DMS79 treated with DMSO at 0.1 percent for 48 hours (cell line): ENCODE data around the gene CCDC167.
"Not testable (repeated sequence)": the region's sequence is repeated elsewhere in the genome, so short reads cannot be mapped to it uniquely, and the experiment has no call there.

Source experiments
- DNase-seq: peaks from one replicate; lab custom pipeline; 2025; lab: John Stamatoyannopoulos, UW

CCDC167 gene

DNA sequence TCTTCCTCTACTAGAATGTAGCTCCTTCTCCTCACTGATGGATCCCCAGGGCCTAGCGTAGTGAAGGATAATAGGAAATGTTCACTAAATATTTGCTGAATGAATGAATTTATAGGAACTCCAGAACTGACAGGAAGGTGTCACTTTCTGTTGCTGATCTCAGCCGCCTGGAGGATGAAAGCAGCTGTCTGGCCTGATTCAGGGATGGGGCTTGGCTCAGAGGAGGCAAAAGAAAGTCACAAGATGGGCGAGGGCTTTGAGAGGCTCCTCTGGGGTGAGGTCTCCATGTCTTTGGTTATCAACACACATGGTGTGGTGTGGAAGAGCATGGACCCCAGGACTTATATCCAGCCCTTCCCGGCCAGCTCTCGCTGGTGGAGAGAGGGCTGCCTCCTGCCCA is 11.5 kb upstream of the CCDC167 start:
- DNase-seq, result no peak

DNA sequence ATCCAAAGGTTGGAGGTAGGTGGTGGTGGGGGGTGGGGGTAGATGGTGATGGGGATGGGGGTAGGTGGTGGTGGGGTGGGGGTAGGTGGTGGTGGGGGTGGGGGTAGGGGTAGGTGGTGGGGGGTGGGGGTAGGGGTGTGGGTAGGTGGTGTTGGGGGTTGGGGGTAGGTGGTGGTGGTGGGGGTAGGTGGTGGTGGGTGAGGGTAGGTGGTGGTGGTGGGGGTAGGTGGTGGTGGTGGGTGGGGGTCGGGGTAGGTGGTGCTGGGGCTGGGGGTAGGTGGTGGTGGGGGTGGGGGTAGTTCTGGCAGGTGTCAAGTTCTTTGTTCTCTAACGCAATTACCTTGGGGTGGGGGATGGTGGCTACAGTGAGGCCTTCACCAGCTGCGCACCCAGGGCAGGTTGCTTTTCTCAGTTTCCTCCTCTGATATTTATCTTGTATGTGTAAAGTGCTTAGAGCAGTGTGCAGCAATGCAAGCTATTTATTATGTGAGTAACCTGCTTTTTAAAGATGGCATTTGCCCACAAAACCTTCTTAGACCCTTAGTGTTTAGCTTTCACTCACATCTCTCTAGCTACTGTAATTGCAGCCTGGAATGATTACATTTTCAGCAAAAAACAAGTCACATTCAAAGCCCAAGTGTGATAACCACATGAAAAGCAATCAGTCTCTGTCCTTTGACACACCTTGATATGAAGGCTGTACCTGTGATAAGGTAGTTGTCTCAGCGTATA is 8.2 kb upstream of the CCDC167 start:
- no peak for DNase-seq

DNA sequence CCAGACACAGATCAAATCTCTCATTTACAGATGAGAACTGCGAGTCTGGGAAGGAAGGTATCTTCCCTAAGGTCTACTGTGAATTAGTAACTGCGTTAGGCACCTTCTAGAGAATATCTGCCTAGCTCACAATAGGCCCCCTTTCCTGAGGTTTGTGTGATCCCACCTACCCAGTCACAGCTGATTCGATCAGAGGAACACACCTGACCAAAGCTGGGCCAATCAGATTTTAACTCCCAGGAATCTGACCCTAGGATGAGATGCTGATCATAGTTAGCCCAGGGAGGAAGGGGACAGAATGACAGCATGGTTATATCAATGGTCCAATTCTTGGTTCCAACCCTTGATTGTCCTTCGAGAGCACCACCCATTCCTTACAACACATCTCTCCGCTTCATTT is 7.4 kb upstream of the CCDC167 start:
- no peak for DNase-seq

DNA sequence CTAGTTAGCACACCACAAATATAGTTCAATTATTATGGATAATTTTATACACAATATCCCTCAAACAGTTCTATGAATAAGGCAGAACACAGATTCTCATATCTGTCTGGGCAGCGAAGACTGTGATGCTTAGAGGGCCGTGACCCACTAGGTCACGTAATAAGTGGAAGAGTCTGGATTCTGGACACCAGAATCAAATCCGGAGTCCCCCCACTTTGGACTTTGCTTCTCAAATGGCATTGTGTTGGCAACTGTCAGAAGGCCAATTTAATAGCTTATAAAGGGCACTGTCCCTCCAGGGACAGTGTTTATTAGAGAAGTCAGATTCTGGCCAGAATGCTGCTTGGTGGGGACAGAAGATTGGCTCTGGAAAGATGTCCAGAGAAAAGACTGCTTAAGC is 6.8 kb upstream of the CCDC167 start:
- DNase-seq, result no peak

DNA sequence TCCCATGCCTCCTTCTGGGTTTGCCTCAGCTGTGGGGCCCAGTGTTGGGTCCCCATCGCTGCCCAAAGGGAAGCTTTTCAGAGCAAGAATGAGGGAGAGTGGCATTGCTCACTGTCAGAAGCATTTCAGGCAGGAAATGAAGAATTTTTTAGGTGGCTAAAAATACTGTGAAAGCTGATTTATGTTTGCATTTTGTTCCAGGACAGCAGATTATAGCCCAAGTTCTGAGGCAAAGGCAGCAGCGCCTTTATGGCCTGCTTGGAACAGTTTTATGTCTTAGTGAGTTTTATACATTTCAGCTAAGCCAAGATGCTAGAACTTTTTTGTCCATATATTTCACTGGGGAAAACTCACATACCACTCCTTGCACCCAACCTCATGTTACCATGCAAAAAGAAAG is 4.3 kb upstream of the CCDC167 start:
- no peak for DNase-seq

DNA sequence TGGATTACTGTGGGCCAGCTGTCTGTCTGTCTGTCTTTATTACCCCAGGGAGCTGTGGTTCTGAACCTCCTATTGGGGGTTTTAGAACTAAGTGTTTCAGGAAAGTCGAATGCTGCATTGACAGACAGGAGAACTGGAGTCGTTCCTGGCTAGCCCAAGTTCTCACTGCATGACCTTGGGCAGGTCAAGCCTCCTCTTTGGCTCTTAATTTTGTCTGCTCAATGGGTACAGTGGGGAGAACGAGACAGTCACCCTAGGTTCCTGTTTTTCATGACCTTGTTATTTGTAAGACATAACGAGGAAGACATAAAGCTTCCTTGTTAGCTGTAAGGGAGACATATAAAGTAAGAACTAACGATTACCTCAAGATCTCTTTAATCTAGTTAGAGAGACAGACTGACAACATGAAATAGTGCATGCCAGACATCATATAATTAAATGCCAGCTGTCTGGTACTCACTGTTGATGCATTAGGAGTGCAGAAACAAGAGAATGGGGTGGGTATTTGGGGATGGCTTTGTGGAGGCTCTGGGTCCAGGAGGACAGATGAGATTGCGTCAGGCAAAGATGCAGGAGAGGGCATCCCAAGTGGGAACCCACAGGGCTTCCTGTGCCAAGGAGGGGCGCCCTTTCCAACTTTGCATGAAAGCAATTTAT is 3.7 kb upstream of the CCDC167 start:
- DNase-seq, result no peak

DNA sequence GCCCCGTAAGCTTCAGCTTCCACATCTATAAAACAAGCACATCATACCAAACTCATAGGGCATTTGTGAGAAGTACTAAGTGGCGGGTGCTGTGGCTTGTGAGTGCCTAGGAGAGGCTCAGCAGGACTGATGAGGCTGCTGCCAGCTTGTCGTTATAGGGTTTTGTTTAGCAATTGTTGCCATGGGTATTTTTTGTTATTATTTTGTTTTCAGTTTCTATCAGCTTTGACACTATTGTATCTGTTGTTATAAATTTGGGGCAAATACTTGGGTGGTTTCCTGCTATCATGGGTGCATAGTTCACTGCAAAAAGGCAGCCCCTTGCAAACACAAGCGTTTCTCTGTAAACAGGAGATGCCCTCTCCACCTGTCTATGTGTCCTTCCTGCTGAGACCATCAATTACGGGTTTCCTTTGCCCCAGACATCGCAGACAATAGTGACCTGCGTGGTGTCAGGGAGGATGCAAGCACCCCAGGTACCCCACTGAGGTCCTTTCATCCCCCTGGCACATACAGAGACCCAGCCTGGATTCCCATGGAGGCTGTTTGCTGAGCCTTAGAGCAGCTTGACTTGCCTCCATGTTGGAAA is 3.1 kb upstream of the CCDC167 start:
- DNase-seq, result peak; percentile 71

DNA sequence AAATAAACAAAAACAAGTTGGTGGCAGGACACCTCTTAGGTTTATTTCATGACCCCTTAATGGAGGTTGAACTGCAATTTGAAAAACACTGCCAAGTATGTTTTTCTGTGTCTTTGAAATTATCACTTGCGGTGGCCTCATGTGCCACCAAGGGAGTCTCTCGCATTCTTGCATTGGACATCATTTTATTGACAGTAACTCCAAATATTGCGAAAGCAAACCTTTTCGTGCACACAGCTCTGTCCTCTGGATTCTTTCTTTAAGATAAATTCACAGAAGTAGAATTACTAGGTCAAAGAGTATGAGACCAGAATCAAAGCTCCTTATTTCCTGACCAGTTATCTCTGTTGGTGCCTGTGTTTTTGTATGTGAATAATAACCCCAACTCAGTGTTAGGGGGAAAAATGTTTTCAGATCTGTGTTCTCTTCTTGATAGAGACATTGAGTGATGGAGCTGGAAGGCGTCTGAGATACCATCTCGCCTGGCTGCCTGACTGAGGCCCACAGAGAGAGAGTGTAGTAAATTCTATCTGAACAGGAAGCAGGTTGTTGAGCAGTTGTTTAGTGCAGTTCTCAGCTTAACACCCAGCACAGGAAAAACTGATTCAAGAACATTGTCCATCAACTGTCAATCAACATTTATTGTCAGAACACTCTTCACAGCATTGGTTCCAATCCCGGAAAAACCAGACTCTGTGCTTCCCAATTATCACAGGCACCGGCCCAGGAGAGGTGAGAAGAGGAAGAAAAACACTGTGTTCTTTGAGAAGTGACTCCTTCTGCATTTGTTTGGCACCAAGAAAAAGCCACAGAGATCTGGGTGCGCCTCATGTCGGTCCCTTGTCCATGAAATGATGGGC is 2.2 kb upstream of the CCDC167 start:
- DNase-seq, result no peak

DNA sequence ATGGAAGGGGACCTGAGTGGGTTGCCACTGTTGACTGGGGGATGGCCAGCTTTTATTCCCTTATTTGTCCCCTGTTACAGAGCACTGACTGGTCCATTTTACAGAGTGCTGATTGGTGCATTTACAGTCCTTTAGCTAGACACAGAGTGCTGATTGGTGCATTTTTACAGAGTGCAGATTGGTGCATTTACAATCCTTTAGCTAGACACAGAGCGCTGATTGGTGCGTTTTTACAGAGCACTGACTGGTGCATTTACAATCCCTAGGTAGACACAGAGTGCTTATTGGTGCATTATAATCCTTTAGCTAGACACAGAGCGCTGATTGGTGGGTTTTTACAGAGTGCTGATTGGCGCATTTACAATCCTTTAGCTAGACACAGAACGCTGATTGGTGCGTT is 1.2 kb upstream of the CCDC167 start:
- DNase-seq, result not testable (repeated sequence)

DNA sequence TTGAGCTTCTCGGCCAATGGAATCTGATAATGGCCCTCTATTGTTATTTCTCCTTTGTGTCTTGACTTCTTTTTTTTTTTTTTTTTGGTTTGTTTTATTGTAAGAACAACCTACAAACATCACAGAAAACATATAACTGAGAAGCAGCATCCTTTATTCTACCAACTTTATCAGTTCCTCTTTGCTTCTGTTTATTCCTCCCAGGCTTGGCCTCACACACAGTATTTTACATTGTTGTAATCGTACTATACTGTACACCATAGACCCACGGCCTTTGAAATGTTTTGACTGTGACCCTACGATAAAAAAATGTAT is 558 bp upstream of the CCDC167 start:
- DNase-seq, result no peak

DNA sequence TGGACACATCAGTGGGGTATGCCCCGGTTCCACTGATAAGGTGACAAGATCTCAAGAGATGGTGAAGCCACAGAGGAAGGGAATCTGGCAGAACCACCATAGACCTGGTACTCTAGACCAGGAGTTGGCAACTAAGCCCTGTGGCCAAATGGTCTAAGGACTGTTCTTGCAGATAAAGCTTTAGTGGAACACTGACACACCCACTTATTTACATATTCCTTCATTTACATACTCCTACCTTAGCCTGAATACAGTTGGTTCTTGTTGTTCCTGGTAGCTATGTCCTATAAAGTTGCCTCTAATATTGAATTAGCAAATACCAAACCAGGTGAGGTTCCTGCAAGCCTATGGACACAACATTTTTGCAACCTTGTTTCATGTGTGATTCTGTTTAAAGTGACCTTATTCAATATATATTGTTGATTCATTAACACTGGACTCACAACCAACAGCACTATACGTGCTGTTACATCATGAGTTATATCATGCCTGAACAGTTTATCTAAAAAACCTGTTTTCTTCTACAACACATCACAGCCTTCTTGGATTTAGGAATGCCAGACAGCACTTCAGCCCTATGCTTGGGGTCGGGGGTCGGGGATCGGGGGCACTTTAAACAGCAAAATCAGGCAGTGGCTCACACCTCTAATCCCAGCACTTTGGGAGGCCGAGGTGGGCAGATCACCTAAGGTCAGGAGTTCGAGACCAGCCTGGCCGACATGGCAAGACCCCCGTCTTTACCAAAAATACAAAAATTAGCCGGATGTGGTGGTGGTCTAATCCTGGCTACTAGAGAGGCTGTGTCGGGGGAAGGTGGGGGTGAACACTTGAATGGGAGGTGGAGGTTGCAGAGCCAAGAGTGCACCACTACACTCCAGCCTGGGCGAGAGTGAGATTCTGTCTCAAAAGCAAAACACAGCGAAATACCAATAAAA is 2.5 kb downstream of the CCDC167 start:
- no peak for DNase-seq

DNA sequence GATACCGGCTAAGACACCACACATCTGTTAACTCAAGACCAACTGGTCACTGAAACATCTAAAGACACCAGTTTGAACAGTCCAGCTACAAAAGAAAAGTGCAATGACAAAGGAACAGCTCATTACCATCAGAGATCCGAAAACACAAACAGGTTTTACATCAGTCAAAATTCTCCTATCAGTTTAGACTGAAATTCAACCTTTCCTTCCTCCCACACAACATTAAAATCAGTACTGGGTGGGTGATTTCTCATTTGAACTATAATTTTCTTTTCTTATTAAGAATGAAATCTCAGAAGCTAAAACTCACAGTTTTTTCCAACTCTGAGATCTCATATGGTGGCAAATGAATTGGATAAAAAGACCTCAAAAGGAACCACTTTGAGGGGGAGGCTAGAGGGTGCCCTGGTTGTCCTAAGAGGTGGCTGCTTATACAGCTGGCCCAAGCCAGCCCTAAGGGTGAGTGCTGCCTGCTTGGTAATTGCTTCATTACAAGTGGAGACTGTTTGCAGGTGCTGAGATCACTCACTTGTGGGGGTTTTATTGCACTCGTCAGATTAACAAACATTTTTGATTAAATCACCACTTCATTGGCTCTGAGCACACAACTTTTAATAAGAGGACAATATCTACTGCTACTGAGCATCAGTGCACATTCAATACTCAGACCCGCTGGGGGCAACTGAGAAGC is 4.3 kb downstream of the CCDC167 start:
- DNase-seq, result peak; percentile 85

DNA sequence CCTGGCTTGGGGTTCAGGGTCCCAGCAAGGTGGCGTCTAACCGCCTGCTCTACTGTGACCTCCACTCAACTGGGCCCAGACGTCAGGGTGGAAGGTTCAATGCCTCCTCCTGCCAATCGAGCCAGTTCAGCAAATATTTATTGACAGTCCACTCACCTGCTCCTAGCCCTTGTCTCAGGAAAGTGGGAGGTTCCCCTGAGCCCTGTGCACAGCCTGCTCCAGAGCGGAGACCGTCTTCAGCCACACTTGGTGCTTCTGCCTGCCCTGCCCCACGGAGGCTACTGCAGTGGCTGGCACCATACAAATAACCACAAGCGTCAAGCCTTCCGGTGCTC is 6.1 kb downstream of the CCDC167 start:
- peak; percentile 95 for DNase-seq

DNA sequence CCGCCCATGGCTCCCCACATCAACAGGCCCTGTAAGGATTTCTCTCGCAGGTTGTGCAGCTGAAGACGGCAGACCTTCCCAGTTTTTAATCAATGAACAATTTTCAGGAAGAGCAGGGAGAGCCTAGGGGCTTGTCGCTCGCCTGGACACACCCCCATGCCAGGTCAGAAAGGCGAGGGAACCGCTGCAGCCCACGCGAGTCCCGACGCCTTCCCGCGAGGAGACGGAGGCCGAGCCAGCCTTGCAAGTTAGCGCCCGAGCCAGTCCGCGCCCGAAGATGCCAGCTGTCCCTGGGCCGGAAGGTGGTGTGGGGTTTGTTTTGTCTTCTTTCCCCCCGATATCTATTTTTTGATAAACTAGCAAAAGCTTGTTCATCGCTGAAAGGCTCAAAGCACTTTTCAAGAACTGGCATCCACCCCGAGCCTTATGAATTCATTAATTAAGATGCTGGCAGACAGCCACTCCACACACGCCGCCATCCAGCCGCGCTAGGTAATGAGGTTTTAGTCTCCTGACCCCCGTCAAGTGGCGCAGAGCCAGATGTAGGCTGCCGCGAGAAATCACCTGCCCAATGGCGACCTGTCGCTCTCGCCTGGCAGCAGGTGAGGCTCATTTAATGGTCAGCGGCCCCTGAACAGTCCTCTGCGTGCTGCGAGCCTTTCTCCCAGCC is 6.6 kb downstream of the CCDC167 start:
- peak; percentile 95 for DNase-seq

DNA sequence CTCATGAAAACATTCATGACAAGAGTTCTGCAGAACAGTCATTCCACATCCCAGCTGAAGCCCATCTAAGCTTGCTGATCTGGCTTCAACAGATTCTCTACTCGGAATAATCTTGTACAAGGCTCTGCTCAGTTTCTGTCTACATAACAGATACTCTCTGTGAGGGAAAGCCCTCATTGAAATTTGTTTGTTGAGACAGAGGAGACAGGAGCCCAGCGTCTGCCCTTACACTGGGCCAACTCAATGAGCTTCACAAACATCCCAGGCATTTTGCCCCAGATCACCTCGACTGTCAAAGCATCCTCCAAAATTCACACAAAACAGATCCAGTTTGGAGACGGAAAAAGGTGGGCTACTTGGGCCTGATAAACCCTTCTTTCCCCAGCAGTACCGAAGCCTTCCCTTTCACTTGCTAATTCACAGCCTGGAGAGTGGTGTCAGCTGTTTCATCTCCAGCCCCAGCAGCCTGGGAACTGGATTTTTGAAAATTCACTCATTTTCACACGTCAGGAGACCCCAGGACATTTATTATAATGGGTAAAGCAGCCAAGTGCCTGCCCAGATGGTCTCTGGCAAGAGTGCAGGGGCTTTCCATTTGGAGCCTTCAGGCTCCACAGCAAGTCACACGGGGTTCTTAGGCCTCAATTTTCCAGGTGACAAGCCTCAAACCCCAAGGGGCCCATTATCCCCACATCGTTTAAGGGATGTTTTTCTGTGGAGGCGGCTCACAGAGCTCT is 7.3 kb downstream of the CCDC167 start:
- peak; percentile 78 for DNase-seq

DNA sequence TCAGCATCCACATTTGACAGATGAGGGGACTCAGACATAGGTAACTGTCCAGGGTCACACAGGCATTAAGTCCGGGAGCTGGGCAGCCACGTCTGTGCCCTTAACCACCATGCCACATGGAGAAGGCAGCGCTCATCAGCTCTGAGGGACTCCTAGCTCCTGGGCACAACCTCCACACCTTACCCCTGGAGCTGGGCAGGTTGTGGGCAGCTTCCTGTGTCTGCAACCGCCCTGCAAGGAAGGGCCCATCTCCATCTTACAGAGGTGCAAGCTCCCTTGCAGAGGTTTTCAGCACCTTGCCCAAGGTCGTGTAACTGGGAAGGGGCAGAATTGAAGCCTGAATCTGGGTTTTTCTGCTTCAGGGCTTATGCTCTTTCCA is 7.9 kb downstream of the CCDC167 start:
- DNase-seq, result no peak

DNA sequence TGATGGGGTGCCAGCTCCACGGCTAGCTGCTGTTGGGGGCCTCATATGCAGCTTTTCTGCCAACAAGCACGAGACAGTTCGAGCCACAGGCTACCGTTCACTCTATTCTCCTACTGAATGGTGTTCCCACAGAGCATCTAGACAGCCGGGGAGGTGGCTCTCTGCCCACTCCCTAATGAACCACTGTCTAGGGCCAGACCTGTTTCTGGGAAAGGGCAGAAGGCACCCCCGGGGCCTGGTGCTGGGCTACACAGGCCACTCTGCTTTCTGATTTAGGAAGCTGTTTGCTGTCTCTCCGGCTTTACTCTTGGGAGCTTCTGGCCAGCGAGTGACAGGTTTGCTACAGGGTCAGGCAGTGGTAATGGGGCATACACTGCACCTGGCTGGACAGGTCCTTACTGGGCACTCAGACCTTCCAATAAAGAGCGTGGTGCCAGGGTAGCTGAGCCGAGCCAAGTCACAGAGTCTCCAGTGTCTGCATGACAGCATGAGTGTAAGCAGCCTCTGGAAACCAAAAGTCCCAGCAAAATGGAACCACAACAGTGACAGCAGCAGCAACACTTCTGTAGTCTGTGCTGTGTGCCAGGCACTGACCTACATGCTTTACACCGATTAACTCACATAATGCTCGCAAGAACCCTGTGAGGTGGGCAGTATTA is 8.4 kb downstream of the CCDC167 start:
- peak; percentile 55 for DNase-seq

DNA sequence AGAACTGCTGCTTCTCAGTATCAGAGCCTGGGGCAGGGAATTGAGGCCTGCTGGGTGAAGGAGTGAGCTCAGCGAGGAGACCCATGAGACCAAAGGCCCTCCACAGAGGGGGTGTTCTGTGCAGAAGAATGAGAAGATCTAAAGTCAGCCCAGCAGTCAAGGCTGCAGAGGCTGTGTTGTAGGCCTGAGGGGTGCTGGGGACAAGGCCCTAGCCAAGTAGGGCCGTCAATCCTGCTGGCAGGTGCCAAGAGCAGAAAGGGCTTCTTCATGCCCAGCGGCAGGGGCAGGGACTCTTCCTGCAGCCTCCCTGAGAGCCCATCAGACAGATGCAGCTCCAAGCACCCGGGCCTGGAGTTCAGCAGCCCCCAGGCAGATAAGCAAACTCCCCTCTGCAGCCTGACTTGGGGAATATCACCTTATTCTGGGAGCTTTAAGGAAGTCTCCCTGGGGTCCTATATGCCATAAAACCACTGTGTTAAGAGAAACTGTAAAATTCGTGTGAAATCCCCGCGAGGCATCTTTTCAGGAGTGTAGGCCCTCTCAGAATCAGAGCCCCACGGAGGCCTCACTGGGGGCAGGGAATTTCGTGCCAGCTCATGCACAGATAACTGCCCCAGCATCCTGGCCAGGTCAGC is 9.0 kb downstream of the CCDC167 start:
- DNase-seq, result no peak
